Dendritic cell treated with granulocyte-macrophage colony-stimulating factor and Interleukin-4, amounts not matched to agents 40 ng/mL and 50 ng/mL, for 4 days (primary cell): ENCODE data around the gene ADIPOR2.

Experiments
- H3K27ac Mint-ChIP-seq: one replicate; pipeline ENCODE4 v1.8.0; 2022; ENCODE audit warnings: mild to moderate bottlenecking, mixed read lengths
- H3K27me3 Mint-ChIP-seq: one replicate; pipeline ENCODE4 v1.8.0; 2022; ENCODE audit warnings: mild to moderate bottlenecking, mixed read lengths
- H3K36me3 Mint-ChIP-seq: one replicate; pipeline ENCODE4 v1.8.0; 2022; ENCODE audit warnings: low read depth, mixed read lengths
- H3K4me1 Mint-ChIP-seq: one replicate; pipeline ENCODE4 v1.8.0; 2022; ENCODE audit warnings: low read depth, mixed read lengths
- H3K4me3 Mint-ChIP-seq: one replicate; pipeline ENCODE4 v1.8.0; 2022; ENCODE audit warnings: mild to moderate bottlenecking, moderate library complexity, mixed read lengths
- H3K9me3 Mint-ChIP-seq: one replicate; pipeline ENCODE4 v1.8.0; 2022; ENCODE audit warnings: mixed read lengths
- intact Hi-C: fragments of 100-400 bp; cut with micrococcal nuclease; formaldehyde crosslinking; loops from one replicate; pipeline ENCODE4 v1.15.0; 2022

The ADIPOR2 gene

GRCh38 chr12:1747609-1748008 is 56.7 kb downstream of the ADIPOR2 start:
- intact Hi-C loops: no loop called here
- peaks cover 56% of the 10 kb centered on the region for H3K36me3 Mint-ChIP-seq
- H3K27ac Mint-ChIP-seq: no peak overlapping the region
- H3K4me1 Mint-ChIP-seq: no peaks in the 10 kb centered on the region
- H3K27me3 Mint-ChIP-seq: no peaks in the 10 kb centered on the region
- H3K4me3 Mint-ChIP-seq: no peak overlapping the region
- peaks cover 34% of the 10 kb centered on the region for H3K9me3 Mint-ChIP-seq

DNA sequence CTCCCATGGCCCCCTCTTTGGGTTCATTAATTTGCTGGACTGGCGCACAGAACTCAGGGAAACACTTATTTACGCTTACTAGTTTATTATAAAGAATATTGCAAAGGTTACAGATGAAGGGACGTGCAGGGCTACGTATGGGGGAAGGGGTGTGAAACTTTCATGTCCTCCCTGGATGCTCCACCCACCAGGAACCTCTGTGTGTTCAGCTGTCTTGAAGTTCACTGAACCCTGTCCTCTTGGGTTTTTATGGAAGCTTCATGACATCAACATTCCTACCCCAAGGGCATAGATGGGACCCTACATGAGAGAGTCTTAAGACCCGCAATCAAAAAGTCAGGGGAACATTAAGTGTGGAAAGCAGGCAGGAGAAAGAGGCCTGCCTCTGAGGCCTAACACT is 58.1 kb downstream of the ADIPOR2 start:
- Mint-ChIP-seq H3K36me3 (peaks cover 52% of the 10 kb centered on the region), H3K9me3 (peaks cover 34% of the 10 kb centered on the region), H3K4me1 (no peaks in the 10 kb centered on the region), H3K4me3 (no peak overlapping the region), H3K27ac (no peak overlapping the region), H3K27me3 (no peaks in the 10 kb centered on the region)
- intact Hi-C loops: no loop called here

DNA sequence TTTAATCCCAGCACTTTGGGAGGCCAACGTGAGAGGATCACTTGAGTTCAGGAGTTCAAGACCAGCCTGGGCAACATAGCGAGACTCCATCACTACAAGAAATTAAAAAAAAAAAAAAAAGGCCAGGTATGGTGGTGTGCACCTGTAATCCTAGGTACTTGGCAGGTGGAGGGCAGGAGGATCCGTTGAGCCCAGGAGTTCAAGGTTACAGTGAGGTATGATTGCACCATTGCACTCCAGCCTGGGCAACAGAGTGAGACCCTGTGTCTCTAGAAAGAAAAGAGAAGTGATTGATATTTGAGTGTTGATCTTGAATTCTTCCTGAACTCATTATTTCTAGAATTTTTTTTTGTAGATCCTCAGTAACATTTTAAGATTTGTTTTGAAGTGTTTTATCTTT is 59.4 kb downstream of the ADIPOR2 start:
- intact Hi-C loops: no loop called here
- H3K4me3 Mint-ChIP-seq: no peak overlapping the region
- peaks cover 54% of the 10 kb centered on the region for H3K36me3 Mint-ChIP-seq
- no peak overlapping the region for H3K27ac Mint-ChIP-seq
- peaks cover 34% of the 10 kb centered on the region for H3K9me3 Mint-ChIP-seq
- H3K27me3 Mint-ChIP-seq: no peaks in the 10 kb centered on the region
- H3K4me1 Mint-ChIP-seq: no peaks in the 10 kb centered on the region

GRCh38 chr12:1758376-1758775 is 67.5 kb downstream of the ADIPOR2 start:
- Mint-ChIP-seq H3K4me3 (no peak overlapping the region), H3K36me3 (peaks cover 59% of the 10 kb centered on the region), H3K27ac (no peak overlapping the region), H3K4me1 (no peaks in the 10 kb centered on the region), H3K27me3 (no peaks in the 10 kb centered on the region), H3K9me3 (no peaks in the 10 kb centered on the region)
- intact Hi-C loops: no loop called here

DNA sequence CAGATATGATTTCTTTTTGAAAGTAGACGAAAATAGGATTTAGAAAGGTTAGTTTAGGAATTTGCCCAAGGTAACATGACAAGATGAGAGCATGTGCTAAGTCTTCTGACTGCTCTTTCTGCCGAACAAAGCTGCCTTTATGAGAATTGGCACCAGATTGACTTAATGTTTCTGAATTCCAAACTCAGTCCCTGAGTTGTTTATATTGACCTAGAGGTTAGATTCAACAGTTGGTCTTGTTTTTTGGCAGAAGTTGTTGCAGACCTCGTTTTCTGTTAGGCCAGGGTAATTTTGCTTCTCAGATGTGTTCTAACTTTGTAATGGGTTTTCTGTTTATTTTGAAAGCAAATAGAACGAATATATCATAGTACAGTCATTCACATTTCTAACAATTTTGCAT is 68.0 kb downstream of the ADIPOR2 start:
- Mint-ChIP-seq H3K27me3 (no peaks in the 10 kb centered on the region), H3K4me3 (no peak overlapping the region), H3K36me3 (peaks cover 59% of the 10 kb centered on the region), H3K4me1 (no peaks in the 10 kb centered on the region), H3K27ac (no peak overlapping the region), H3K9me3 (no peaks in the 10 kb centered on the region)
- intact Hi-C loops: no loop called here

- H3K27ac Mint-ChIP-seq: no peak overlapping the region
- intact Hi-C loops: no loop called here
These were observed 69.9 kb downstream of the ADIPOR2 start for GRCh38 chr12:1760566-1761382.

DNA sequence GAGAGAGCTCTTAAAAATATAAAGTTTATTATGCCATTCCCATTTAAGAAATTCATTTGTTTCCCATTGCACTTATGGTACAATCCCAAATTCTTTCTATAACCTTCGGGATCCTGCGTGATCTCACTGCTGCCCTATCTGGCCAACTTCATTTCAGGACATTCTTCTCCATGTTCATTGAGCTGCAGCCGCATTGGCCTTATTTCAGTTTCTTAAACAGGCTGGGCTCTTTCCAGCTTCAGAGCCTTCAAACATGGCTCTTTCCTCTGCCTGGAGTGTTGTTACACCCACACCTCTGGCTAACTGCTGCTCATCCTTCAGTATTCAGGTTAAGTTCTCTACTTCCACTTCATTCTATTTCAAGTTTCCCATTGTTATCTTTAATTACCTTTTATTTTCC is 71.0 kb downstream of the ADIPOR2 start:
- no peaks in the 10 kb centered on the region for H3K4me1 Mint-ChIP-seq
- H3K27me3 Mint-ChIP-seq: no peaks in the 10 kb centered on the region
- no peaks in the 10 kb centered on the region for H3K9me3 Mint-ChIP-seq
- intact Hi-C loops: no loop called here
- H3K4me3 Mint-ChIP-seq: no peak overlapping the region
- no peak overlapping the region for H3K27ac Mint-ChIP-seq
- H3K36me3 Mint-ChIP-seq: peaks cover 32% of the 10 kb centered on the region

More at GRCh38 chr12:1760566-1761382, 69.9 kb downstream of the ADIPOR2 start:
- peaks cover 42% of the 10 kb centered on the region for H3K36me3 Mint-ChIP-seq
- no peaks in the 10 kb centered on the region for H3K4me1 Mint-ChIP-seq
- no peaks in the 10 kb centered on the region for H3K9me3 Mint-ChIP-seq
- no peak overlapping the region for H3K4me3 Mint-ChIP-seq
- H3K27me3 Mint-ChIP-seq: no peaks in the 10 kb centered on the region

- Mint-ChIP-seq H3K4me3 (no peak overlapping the region), H3K36me3 (peaks cover 22% of the 10 kb centered on the region), H3K27me3 (no peaks in the 10 kb centered on the region), H3K27ac (no peak overlapping the region), H3K4me1 (no peaks in the 10 kb centered on the region), H3K9me3 (no peaks in the 10 kb centered on the region)
- intact Hi-C loops: no loop called here
These were observed 72.3 kb downstream of the ADIPOR2 start for GRCh38 chr12:1763153-1763552.

- no peak overlapping the region for H3K4me3 Mint-ChIP-seq
- H3K27me3 Mint-ChIP-seq: no peaks in the 10 kb centered on the region
- H3K27ac Mint-ChIP-seq: no peak overlapping the region
- intact Hi-C loops: no loop called here
- peaks cover 33% of the 10 kb centered on the region for H3K36me3 Mint-ChIP-seq
- no peaks in the 10 kb centered on the region for H3K4me1 Mint-ChIP-seq
- H3K9me3 Mint-ChIP-seq: no peaks in the 10 kb centered on the region
These were observed 75.2 kb downstream of the ADIPOR2 start for GRCh38 chr12:1766110-1766509.

DNA sequence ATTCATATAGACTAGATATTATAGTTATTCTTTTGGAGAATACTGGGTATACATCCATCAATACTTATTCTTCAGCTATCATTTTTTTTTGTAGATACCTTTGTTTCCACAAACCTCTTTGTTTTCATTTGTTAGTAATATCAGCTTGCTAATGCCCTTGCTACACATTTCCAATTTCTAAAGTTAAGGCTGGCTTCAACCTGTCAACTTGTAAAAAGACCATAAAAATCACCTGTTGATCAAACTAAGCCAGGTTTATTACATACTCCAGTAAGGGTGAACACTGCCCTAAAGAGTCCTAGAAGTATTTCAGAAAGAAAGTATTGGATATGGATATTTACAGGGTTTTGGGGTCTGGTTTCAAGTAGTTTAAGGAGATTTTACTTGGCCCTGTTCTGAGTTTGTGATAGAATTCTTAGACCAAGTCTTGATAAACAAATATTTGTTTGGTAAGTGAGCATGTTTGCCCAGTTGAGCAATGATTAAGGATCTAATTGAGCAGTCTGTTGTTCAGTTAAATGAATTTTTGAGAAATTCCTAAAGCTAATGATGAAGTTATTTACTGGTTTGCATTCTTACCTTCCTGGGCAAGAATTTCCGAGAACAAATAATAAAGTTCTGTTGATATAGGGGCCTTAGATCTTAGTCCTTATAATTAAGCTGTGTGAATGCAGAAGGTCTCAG is 76.7 kb downstream of the ADIPOR2 start:
- H3K36me3 Mint-ChIP-seq: peaks cover 30% of the 10 kb centered on the region
- intact Hi-C loops: no loop called here

GRCh38 chr12:1768615-1769014 is 77.7 kb downstream of the ADIPOR2 start:
- Mint-ChIP-seq H3K4me3 (no peak overlapping the region), H3K36me3 (peaks cover 40% of the 10 kb centered on the region), H3K27me3 (no peaks in the 10 kb centered on the region), H3K27ac (no peak overlapping the region), H3K9me3 (no peaks in the 10 kb centered on the region), H3K4me1 (no peaks in the 10 kb centered on the region)
- intact Hi-C loops: no loop called here

More for the DNA sequence above, 76.7 kb downstream of the ADIPOR2 start:
- no peaks in the 10 kb centered on the region for H3K4me1 Mint-ChIP-seq
- H3K9me3 Mint-ChIP-seq: no peaks in the 10 kb centered on the region
- no peak overlapping the region for H3K27ac Mint-ChIP-seq
- H3K27me3 Mint-ChIP-seq: no peaks in the 10 kb centered on the region
- no peak overlapping the region for H3K4me3 Mint-ChIP-seq

- Mint-ChIP-seq H3K27ac (no peak overlapping the region), H3K9me3 (no peaks in the 10 kb centered on the region), H3K27me3 (no peaks in the 10 kb centered on the region), H3K4me1 (no peaks in the 10 kb centered on the region), H3K4me3 (no peak overlapping the region), H3K36me3 (peaks cover 52% of the 10 kb centered on the region)
- intact Hi-C loops: no loop called here
These were observed 79.1 kb downstream of the ADIPOR2 start for GRCh38 chr12:1769809-1770494.

DNA sequence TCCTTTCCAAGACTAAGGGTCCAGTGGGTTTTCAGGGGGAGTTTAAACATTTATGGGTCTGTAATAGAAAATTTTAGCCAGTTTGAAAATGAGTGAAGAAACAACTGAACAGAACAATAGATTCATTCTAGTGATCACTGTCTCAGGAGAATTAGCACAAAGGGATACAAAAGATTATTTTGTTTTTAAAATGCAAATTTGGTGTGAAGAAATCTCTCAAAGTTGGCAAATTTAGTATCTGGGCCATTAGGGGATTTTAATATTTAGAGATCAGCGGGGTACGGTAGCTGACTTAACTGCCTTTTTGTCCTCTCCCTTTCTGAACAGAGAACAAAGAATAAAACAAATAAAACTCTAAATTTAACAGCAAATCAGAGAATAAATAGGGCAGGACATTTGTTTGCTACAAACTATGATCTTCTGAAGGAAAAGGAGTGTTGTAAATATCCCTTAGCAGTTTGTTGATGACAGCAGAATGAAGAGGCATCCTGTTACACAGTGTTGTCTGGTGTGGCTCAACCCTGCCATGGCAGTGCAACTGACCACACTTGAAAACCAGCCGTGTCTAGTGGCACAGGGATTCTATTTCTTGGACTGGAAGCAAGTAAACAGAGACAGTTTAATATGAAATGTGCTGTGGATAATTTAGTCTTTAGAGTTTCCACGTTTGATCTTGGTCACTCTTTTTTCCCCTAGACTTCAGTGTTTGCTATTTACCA is 83.2 kb downstream of the ADIPOR2 start:
- intact Hi-C loops: no loop called here
- Mint-ChIP-seq H3K27ac (no peak overlapping the region), H3K4me1 (peaks cover 15% of the 10 kb centered on the region), H3K36me3 (peaks cover 77% of the 10 kb centered on the region), H3K4me3 (no peak overlapping the region), H3K27me3 (no peaks in the 10 kb centered on the region), H3K9me3 (no peaks in the 10 kb centered on the region)
